Sciatic nerve (tissue), 2 donors: ENCODE results near the gene CRYBB2. TPM values are rescaled to one million over a fixed set of nuclear protein-coding genes. Genes with fewer than 3 reads are reported as not detected.
"Not testable (repeated sequence)": the region's sequence is repeated elsewhere in the genome, so short reads cannot be mapped to it uniquely, and the experiment has no call there.

ENCODE experiments used
- ATAC-seq: fragments of 200-7000 bp; cut with Tn5 transposase; one replicate; pipeline ENCODE4 v1.9.1; 2020; ENCODE audit warnings: mild to moderate bottlenecking, moderate library complexity
- DNase-seq: peaks from one replicate; pipeline ENCODE4 v3.0.0-alpha.2; 2020; ENCODE audit warnings: low spot score
- intact Hi-C: fragments of 100-400 bp; cut with DNase I; formaldehyde crosslinking; loops from one replicate; pipeline ENCODE4 v1.14.2; 2022
- total RNA-seq: library from RNA; stranded (reverse); fragmentation: NEBNext Ultra II Directional; extraction: Animal tissue kit (Norgen Biotek cat#: 25700); gene quantifications from one replicate; pipeline ENCODE4 v1.2.1, GENCODE V29; 2021
- donor health status: DM: no; HTN: no; CAD: no.
- donor health status: DM: no; HTN: no; CAD: no.

Gene CRYBB2
- total RNA-seq, 1 donor from 2014 or later = not detected

DNA sequence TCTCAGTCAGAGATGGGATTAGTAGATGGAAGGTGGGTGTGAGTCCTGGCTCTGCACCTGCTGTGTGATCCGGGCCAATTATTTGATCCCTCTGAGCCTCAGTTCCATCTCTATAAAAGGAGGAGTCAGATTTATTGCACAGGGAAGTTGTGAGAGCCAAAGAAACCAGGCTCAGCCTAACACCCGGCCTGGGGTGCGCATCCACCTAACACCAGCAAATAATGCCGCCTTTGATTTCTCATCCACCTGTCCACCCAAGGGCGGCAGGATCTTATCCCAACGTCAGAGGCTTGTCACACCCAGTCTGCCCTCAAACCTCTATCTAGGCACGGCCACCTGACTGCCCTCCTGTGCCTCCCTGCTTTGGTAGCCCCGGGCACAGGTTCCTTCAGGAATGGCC, 2.4 kb downstream of the CRYBB2 start:
- DNase-seq (no peak), ATAC-seq (no peak)
- intact Hi-C loops = no loop called here

DNA sequence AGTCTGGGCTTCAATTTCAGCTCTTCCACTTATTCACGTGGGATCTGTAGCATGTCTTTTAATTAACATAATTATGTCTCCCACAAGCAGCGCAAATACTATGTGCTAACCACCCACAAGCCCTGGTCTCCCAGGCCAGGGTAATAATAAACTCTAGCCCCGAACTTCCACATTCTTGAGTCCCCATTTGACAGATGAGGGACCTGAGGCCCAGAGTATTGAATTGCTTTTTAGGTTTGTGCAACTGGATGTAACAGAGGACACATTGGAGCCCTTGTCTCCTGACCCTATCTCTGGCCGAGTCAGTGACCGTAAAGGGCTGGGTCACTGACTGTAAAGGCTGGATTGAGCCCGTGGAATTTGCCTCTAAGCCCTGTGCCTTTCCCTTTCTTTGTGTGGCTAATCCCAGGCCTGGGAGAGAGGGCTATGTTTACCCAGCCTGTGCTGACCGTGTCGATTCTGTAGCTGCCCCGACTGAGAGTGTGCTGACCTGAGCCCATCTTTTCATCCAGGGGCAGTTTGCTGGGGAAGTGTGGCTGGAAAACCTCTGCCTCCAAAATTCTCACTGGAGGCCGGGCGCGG, 3.9 kb downstream of the CRYBB2 start:
- DNase-seq (no peak), ATAC-seq (no peak)
- intact Hi-C loops = no loop called here

- no peak for ATAC-seq
- intact Hi-C loops = no loop called here
- DNase-seq = no peak
Measured at GRCh38 chr22:25228822-25229221, 9.4 kb downstream of the CRYBB2 start.

GRCh38 chr22:25230760-25231159, 11.3 kb downstream of the CRYBB2 start:
- ATAC-seq, DNase-seq, intact Hi-C loops: not testable (repeated sequence)

DNA sequence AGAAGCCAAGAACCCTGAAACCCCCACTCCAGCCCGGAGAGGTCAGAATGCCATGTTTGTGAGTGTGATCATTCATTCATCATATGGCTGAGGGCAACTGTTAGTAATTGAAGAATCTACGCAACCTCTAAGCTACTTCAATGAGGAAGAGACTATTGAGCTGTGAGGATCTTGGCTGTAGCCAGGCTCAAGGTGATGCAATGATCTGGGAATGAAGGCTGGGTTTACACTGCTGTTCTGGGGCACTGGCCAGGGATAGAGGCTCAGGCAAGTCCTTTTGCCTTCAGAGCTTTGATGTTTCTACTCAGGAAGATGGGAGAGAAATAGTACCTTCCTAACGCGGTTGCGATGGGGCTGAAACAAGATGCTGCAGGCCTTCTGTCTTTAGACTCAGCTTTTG, 12.9 kb downstream of the CRYBB2 start:
- DNase-seq (no peak), ATAC-seq (no peak)
- intact Hi-C loops = no loop called here

- intact Hi-C loops, DNase-seq, ATAC-seq: not testable (repeated sequence)
Measured at GRCh38 chr22:25233706-25234105, 14.3 kb downstream of the CRYBB2 start.

DNA sequence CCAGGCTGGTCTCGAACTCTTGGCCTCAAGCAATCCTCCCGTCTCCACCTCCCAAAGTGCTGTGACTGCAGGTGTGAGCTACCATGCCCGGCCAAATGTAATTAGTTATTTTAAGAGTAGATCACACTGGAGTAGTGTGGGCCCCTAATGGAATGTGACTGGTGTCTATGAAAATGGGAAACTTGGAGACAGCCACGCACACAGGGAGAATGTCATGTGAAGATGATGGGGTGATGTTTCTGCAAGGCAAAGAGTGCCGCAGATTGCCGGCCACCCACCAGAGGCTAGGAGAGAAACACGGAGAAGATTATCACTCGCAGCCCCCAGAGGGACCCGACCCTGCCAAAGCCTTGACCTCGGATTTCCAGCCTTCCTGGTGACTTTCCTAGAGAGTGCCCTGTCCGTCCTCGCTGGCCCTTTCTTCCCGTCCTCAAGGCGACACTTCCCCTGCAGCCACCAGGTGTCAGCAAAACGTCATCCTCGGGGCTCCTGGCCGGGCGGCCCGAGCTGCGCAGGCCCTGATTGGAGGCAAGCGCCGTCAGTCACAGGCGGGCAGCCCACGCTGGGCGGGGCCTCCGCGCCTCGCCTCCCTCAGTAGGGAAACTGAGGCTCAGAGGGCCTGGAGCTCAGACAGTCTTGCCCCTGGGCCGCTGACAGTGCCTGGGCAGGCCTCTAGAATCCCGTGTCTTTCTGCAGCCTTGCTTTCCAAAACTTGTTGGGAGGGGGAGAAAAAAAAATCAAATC, 16.3 kb downstream of the CRYBB2 start:
- intact Hi-C loops = no loop called here
- peak; percentile 70 for ATAC-seq
- DNase-seq = peak; percentile 71

DNA sequence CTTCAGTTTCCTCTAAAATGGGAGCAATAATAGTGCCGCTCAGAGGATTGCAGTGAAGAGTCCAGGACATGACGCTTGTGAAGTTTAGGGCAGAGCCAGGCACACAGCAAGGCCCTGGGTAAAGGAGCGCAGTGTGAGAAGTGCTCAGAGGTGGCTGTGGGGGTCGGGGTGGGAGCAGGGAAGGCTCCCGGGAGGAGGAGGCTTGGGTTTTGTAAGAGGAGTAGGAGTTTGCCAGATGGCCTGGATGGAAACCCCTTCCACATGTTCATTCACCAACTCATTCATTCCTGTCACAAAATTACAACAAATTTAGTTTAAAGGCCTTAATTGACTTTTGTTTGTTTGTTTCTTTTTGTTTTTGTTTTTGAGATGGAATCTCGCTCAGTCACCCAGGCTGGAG, 17.0 kb downstream of the CRYBB2 start:
- intact Hi-C loops = no loop called here
- DNase-seq (no peak), ATAC-seq (no peak)

GRCh38 chr22:25237503-25237902, 18.1 kb downstream of the CRYBB2 start:
- ATAC-seq = no peak
- intact Hi-C loops = no loop called here
- no peak for DNase-seq

DNA sequence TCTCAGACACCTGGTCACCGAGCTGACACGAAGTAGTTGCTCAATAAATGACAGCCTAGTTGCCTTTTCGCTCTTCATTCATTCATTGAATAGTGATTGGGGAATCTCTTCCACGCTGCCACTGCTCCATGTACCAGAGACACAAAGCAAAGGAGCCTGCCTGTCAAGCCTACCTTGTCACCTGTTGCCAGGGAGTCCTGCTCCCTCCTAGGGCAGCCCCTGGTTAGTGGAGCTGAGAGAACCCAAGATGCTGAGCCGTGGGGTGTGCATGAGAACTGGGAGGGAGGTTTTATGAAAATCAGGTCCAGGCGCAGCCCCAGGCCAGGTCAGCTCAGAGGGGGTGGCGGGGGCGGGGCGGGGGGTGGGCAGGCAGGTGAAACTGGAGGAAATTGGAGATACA, 18.6 kb downstream of the CRYBB2 start:
- DNase-seq, ATAC-seq, intact Hi-C loops: not testable (repeated sequence)

DNA sequence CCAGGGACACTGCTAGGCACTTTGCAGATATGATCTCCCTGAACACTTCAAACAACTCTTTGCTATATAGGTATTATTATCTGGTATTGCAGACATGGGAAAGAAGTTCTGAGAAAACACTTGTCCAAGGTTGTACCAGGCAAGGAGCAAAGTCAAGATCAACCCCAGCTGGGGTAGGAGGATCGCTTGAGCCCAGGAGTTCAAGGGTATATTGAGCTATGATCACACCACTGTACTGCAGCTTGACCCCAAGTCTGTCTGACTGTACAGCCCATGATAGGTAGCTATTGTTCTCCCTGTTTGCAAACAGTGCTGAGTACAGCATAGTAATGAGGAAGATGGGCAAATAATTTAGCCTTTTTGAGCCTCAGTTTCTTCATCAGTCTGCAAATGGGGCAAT, 35.7 kb downstream of the CRYBB2 start:
- intact Hi-C loops, ATAC-seq: not testable (repeated sequence)

DNA sequence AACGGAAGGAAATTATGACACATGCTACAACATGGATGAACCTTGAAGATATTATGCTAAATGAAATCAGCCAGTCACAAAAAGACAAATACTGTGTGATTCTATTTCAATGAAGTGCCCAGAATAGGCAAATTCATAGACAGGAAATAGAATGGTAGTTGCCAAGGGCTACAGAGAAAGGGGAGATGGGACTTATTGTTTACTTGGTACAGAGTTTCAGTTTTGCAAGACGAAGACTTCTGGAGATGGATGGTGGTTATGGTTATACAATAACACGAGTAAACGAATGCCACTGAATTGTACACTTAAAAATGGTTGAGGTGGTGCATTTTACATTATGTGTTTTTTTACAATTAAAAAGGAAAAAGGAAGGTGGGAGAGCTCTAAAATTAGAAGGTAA, 48.1 kb downstream of the CRYBB2 start:
- ATAC-seq, DNase-seq, intact Hi-C loops: not testable (repeated sequence)

More for the DNA sequence above, 35.7 kb downstream of the CRYBB2 start:
- DNase-seq = not testable (repeated sequence)

- DNase-seq, ATAC-seq, intact Hi-C loops: not testable (repeated sequence)
Measured at GRCh38 chr22:25268902-25269301, 49.5 kb downstream of the CRYBB2 start.

- DNase-seq, ATAC-seq, intact Hi-C loops: not testable (repeated sequence)
Measured at GRCh38 chr22:25270061-25270460, 50.6 kb downstream of the CRYBB2 start.

- intact Hi-C loops, ATAC-seq, DNase-seq: not testable (repeated sequence)
Measured at GRCh38 chr22:25273231-25273630, 53.8 kb downstream of the CRYBB2 start.

DNA sequence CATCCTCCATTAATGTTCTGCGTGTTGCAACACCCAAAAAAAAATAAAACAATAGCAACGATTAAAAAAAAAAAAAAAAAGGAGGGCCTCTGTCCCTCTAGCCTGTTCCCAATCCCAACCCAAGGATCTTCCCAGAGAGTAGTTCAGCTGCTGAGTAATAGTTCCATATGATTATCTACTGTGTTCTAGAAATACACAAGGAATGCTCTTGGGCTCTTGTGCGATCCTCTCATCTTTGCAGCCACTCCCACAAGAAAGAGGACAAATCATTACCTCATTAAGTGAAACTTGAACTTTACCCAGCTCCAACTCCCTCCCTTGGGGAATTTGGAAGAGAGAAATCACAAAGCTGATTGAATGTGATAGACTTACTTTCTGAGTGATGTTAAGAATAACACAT, 54.5 kb downstream of the CRYBB2 start:
- DNase-seq, intact Hi-C loops, ATAC-seq: not testable (repeated sequence)

DNA sequence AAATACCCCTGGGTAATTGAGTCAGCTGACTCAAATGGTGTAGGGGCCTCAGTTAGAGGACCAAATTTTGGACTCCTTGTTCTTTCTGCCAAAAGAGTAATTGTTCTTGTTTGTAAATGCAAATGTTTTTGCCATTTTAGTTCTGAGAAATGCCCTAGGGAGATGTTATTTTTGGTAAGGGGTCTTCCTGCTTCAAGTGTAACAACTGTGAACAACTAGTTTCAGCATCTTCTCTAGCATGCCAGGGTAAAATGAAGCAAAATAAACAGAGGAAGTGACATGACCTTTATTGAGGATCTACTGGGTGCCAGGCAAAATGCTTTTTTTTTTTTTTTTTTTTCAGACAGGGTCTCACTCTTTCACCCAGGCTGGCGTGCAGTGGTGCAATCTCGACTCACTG, 60.7 kb downstream of the CRYBB2 start:
- ATAC-seq, intact Hi-C loops, DNase-seq: not testable (repeated sequence)
